HEK293T (cell line): ENCODE data around the gene DTNB.

ENCODE experiments used
- CTCF ChIA-PET: fragments of 350-600 bp; formaldehyde crosslinking; extraction: SDS; loops from one replicate; lab custom pipeline; 2021; ENCODE audit warnings: antibody characterized with exemption, inconsistent platforms; lab: Yijun Ruan, JAX
- POLR2A ChIA-PET: fragments of 350-600 bp; formaldehyde crosslinking; extraction: SDS; loops from one replicate; lab custom pipeline; 2020; ENCODE audit warnings: antibody characterized with exemption, inconsistent platforms; lab: Yijun Ruan, JAX
- DNase-seq: peaks from one replicate; pipeline ENCODE4 v3.0.0; 2012; ENCODE audit warnings: mixed read lengths; ENCODE audit errors: extremely low spot score
- ARNT ChIP-seq: fragments of 450-650 bp; IDR thresholded peaks from 2 replicates; pipeline ENCODE4 v1.6.1; 2017; ENCODE audit warnings: mild to moderate bottlenecking
- BHLHE40 ChIP-seq: fragments of 450-650 bp; IDR thresholded peaks from 2 replicates; pipeline ENCODE4 v1.6.1; 2016; ENCODE audit warnings: mild to moderate bottlenecking, moderate library complexity, borderline replicate concordance
- CTBP1 ChIP-seq: fragments of 450-650 bp; IDR thresholded peaks from 2 replicates; pipeline ENCODE4 v1.6.1; 2016; ENCODE audit warnings: borderline replicate concordance
- ELF4 ChIP-seq: fragments of 450-650 bp; IDR thresholded peaks from 2 replicates; pipeline ENCODE4 v1.6.1; 2017; ENCODE audit warnings: antibody characterized with exemption
- FOXA1 ChIP-seq: fragments of 450-650 bp; IDR thresholded peaks from 2 replicates; pipeline ENCODE4 v1.6.1; 2016; ENCODE audit warnings: mild to moderate bottlenecking
- FOXK2 ChIP-seq: fragments of 450-650 bp; IDR thresholded peaks from 2 replicates; pipeline ENCODE4 v1.6.1; 2016; ENCODE audit warnings: mild to moderate bottlenecking
- FOXM1 ChIP-seq: fragments of 450-650 bp; IDR thresholded peaks from 2 replicates; pipeline ENCODE4 v1.6.1; 2017; ENCODE audit warnings: mild to moderate bottlenecking, borderline replicate concordance
- HDGF ChIP-seq: fragments of 450-650 bp; IDR thresholded peaks from 2 replicates; pipeline ENCODE4 v1.6.1; 2017; ENCODE audit warnings: antibody characterized with exemption, borderline replicate concordance
- L3MBTL2 ChIP-seq: fragments of 450-650 bp; conservative IDR thresholded peaks from 2 replicates; pipeline ENCODE4 v1.6.1; 2016; ENCODE audit warnings: mild to moderate bottlenecking
- LEF1 ChIP-seq: fragments of 450-650 bp; IDR thresholded peaks from 2 replicates; pipeline ENCODE4 v1.6.1; 2017; ENCODE audit warnings: mild to moderate bottlenecking, borderline replicate concordance
- NFRKB ChIP-seq: fragments of 450-650 bp; IDR thresholded peaks from 2 replicates; pipeline ENCODE4 v1.6.1; 2016; ENCODE audit warnings: mild to moderate bottlenecking, moderate library complexity
- PKNOX1 ChIP-seq: fragments of 450-650 bp; IDR thresholded peaks from 2 replicates; pipeline ENCODE4 v1.6.1; 2016
- SP1 ChIP-seq: fragments of 450-650 bp; IDR thresholded peaks from 2 replicates; pipeline ENCODE4 v1.6.1; 2017
- SUZ12 ChIP-seq: fragments of 450-650 bp; IDR thresholded peaks from 2 replicates; pipeline ENCODE4 v1.6.1; 2016; ENCODE audit warnings: mild to moderate bottlenecking
- TARDBP ChIP-seq: fragments of 450-650 bp; IDR thresholded peaks from 2 replicates; pipeline ENCODE4 v1.6.1; 2016
- ZNF384 ChIP-seq: fragments of 450-650 bp; IDR thresholded peaks from 2 replicates; pipeline ENCODE4 v1.6.1; 2016

DTNB gene

GRCh38 chr2:25492726-25493125, 180.7 kb downstream of the DTNB start:
- POLR2A ChIA-PET = no interaction called here
- DNase-seq = no peak
- no peak for TF ChIP-seq PKNOX1
- no peak for TF ChIP-seq HDGF
- no peak for TF ChIP-seq CTBP1
- TF ChIP-seq SUZ12 = no peak
- TF ChIP-seq LEF1 = no peak
- no peak for TF ChIP-seq BHLHE40
- TF ChIP-seq L3MBTL2 = no peak
- no peak for TF ChIP-seq NFRKB
- no peak for TF ChIP-seq FOXK2
- TF ChIP-seq ARNT = no peak
- TF ChIP-seq SP1 = no peak
- no peak for TF ChIP-seq FOXA1
- no peak for TF ChIP-seq TARDBP
- TF ChIP-seq ZNF384 = no peak
- CTCF ChIA-PET = interaction anchor here (0.6 kb wide), 1 partner anchor 25 kb away, joined by 7 read pairs; no protein-coding TSS in a partner anchor

DNA sequence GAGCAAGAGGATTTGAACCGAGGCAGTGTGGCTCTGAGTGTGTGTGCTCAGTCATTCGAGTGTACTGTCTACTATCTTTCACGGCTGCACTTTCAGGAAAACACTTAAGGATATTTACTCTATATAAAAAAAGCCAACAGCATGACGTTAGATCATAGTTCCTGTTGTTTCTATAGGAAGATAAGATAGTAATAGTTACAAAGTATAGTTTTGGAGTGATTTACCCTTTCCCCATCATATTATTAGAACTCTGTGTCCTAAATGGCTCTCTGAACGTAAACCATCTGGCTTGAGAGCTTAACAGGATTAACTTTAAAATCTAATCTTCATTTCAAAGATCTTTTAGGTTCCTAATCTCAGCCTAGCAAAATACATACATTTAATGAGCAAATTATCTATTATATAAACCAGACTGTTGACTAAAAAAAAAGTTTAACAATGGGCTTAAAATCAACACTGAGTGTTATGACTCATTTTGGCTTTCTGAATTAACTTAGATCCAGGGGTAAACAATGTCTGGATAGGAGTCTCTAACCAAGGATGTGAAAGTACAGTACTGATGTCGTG, 181.3 kb downstream of the DTNB start:
- DNase-seq = no peak
- no peak for TF ChIP-seq NFRKB
- no peak for TF ChIP-seq ZNF384
- no peak for TF ChIP-seq HDGF
- TF ChIP-seq BHLHE40 = no peak
- TF ChIP-seq TARDBP = no peak
- TF ChIP-seq SP1 = no peak
- no peak for TF ChIP-seq FOXM1
- TF ChIP-seq L3MBTL2 = no peak
- no peak for TF ChIP-seq ARNT
- ChIA-PET CTCF (no interaction called here), POLR2A (no interaction called here)

GRCh38 chr2:25491003-25491696, 182.2 kb downstream of the DTNB start:
- no peak for DNase-seq
- CTCF ChIA-PET = no interaction called here
- POLR2A ChIA-PET = no interaction called here
- no peak for TF ChIP-seq BHLHE40
- no peak for TF ChIP-seq TARDBP
- no peak for TF ChIP-seq CTBP1
- TF ChIP-seq FOXM1 = no peak
- TF ChIP-seq PKNOX1 = no peak
- TF ChIP-seq LEF1 = no peak
- TF ChIP-seq HDGF = no peak
- TF ChIP-seq FOXA1 = no peak
- no peak for TF ChIP-seq FOXK2
- no peak for TF ChIP-seq ELF4
- TF ChIP-seq SUZ12 = no peak
- no peak for TF ChIP-seq ZNF384
- TF ChIP-seq NFRKB = no peak
- TF ChIP-seq L3MBTL2 = no peak
- no peak for TF ChIP-seq ARNT
- no peak for TF ChIP-seq SP1

- ChIA-PET POLR2A (no interaction called here), CTCF (no interaction called here)
- TF ChIP-seq FOXA1 = no peak
- TF ChIP-seq L3MBTL2 = no peak
- no peak for TF ChIP-seq LEF1
- TF ChIP-seq BHLHE40 = no peak
- TF ChIP-seq ZNF384 = no peak
- TF ChIP-seq ELF4 = no peak
- no peak for DNase-seq
Observed at GRCh38 chr2:25490217-25490616, 183.2 kb downstream of the DTNB start.

- POLR2A ChIA-PET = no interaction called here
- TF ChIP-seq LEF1 = no peak
- no peak for TF ChIP-seq SUZ12
- TF ChIP-seq HDGF = no peak
- TF ChIP-seq ZNF384 = no peak
- no peak for TF ChIP-seq CTBP1
- no peak for DNase-seq
- CTCF ChIA-PET = no interaction called here
Observed at GRCh38 chr2:25489631-25490030, 183.7 kb downstream of the DTNB start.

DNA sequence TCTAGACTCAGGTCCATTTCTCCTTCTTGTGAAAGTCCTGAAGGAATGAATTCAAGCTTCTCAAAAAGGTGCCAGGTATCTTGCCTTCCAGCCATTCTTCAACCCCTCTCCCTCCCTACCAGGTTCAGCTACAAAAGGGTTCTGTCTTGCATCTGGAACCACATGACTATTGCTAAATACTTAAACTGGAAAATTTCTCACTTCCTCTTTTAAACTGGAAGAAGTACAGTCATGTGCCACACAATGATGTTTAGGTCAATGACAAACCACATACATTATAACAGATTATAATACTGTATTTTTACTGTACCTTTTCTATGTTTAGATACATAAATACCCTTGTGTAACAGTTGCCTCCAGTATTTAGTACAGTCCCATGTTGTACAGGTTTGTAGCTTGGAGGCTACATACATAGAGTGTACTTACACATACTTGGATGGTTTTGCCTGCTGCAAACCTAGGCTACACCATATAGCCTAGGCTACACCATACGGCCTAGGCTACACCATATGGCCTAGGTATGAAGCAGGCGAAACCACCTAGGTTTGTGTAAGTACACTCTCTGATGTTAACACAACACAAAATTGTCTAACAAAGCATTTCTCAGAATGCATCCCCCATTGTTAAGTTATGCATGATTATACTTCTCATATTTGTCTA, 189.6 kb downstream of the DTNB start:
- ChIA-PET POLR2A (no interaction called here), CTCF (no interaction called here)
- DNase-seq = no peak
- TF ChIP-seq LEF1 (no peak), CTBP1 (no peak), FOXM1 (no peak), FOXA1 (no peak), SP1 (no peak), ARNT (no peak), FOXK2 (no peak), BHLHE40 (no peak), PKNOX1 (no peak), L3MBTL2 (no peak), SUZ12 (no peak), HDGF (no peak), ZNF384 (no peak), NFRKB (no peak), TARDBP (no peak)
